HG03039 (cell line): ENCODE measurements around the gene GSC2.

ENCODE experiments used
- ATAC-seq: cut with Tn5 transposase; IDR thresholded peaks from one replicate; pipeline ENCODE4 v1.9.1; 2021; ENCODE audit warnings: mild to moderate bottlenecking, moderate library complexity; ENCODE audit not compliant: unreplicated experiment

Gene GSC2

GRCh38 chr22:19178657-19179496 is 28.8 kb upstream of the GSC2 start, which contains the start of gene SLC25A1:
TSS of gene SLC25A1 (minus strand) at chr22:19178736. CDS start at chr22:19178673, 63 bp downstream.
- peak; percentile 48 for ATAC-seq

- ATAC-seq = peak; percentile 30
Observed at GRCh38 chr22:19178065-19178656, 28.1 kb upstream of the GSC2 start.

GRCh38 chr22:19177164-19178064 is 27.3 kb upstream of the GSC2 start:
- no peak for ATAC-seq

GRCh38 chr22:19176732-19177131 is 26.6 kb upstream of the GSC2 start:
- no peak for ATAC-seq

- ATAC-seq = no peak
Observed at GRCh38 chr22:19176175-19176643, 26.1 kb upstream of the GSC2 start.

DNA sequence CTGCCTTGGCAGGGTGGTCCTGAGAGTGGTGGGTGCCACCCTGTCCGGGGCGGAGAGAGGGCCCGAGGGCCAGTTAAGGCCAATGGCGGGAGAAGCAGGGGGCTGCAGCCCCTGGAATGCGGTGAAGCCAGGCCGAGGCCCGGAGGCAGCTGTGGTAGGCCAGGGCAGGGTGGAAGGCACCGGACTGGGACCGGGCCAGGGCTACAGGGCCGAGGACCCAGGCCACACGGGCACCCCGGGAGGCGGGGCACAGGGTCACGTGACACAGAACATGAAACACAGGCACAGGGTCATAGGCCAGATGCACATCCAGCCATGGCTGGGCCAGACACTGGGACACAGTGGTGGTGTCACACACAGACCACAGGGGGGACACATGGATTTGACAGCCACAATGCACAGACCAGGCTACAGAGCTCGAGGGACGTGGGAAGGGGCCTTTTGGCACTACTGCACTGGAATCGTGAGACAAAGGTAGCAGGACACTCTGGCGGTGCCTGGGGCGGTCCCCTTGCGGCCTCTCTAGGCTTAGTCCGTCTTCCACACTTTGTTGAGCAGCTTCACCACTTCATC is 25.6 kb upstream of the GSC2 start:
- no peak for ATAC-seq

GRCh38 chr22:19175026-19175601 is 25.0 kb upstream of the GSC2 start:
- no peak for ATAC-seq

GRCh38 chr22:19174106-19175025 is 24.3 kb upstream of the GSC2 start:
- ATAC-seq = no peak

DNA sequence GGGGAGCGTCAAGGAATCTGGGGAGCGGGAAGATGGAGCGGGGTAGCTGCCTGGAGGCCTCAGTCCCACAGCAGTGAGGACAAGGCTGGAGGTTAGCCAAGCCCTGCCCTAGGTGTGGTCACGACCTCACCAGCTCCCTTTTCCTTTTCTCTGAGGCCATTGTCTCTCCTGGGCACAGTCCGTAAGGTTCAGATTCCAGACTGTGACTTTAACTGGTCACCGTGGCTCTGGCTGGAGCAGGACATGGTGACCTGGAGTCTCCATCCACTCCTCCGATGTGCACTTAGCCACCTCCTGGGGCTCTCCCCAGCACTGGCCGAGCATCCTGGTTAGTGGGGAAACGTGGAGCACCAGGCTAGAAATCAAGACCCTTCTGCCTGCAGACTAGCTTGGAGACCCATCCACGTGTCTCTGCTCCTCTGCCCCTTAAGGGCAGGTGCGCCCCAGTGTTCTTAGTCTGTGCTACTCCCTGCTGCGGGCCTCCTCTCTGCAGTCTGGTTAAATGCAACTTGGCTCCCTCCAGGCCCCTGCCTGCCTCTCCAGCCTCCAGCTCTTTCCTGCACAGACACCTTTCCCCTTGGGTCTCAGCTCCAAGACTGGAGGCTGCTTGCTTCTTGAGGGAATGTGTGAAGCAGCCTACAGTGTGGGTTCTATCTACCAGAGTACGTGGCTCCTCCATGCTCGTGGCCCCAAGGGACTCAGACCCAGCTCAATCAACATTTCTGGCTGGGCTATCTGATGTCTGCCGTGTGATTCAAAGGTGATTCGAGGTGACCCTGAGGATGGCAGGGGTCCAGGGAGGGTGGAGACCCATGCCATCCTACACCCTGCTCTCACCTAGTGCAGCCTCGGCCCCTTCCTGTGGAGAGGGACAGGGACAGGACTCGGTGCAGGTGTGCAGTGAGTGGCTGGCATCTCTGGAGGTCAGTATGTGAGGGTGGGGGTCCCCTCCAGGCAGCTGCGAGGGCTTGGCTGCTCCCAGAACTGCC is 23.2 kb upstream of the GSC2 start:
- ATAC-seq = no peak

- ATAC-seq = no peak
Observed at GRCh38 chr22:19172213-19173046, 22.3 kb upstream of the GSC2 start.

- ATAC-seq = no peak
Observed at GRCh38 chr22:19169947-19170318, 19.8 kb upstream of the GSC2 start.

GRCh38 chr22:19169002-19169946 is 19.2 kb upstream of the GSC2 start:
- no peak for ATAC-seq

DNA sequence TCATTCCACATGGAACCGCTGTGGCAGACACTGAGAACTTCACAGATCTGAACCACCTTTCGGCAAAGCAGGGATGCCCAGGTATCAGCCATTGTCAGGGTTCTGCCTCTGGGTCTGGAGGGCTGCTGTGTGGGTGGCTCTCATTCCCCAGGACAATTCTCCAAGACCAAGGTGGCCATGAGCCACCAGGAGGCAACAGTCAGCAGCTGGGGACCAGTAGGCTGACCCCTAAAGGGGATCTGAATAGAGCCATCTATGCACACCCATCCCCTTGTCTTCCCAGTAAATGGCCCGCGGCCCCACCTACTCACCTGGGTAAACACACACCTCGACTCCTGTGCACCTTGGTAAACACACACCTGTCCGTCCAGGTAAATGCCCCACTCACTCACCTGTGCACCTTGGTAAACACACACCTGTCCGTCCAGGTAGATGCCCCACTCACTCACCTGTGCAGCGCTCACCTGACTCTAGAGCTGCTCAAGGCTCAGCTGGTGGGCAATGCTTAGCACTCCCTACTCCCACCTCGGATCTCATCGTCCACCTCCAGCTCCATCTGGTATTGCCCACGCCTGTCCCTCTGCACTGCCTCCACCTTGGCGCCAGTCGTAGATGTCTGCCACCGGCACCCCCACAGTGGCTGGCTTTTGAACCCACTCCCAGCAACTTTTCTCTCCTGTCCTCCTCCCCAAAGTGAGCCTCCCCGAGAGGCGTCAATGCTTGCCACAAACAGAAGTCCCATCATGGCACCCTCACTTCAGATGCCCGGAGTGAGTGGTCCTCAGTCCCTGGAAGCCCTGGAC is 18.2 kb upstream of the GSC2 start:
- no peak for ATAC-seq

- ATAC-seq = no peak
Observed at GRCh38 chr22:19167106-19167869, 17.2 kb upstream of the GSC2 start.

DNA sequence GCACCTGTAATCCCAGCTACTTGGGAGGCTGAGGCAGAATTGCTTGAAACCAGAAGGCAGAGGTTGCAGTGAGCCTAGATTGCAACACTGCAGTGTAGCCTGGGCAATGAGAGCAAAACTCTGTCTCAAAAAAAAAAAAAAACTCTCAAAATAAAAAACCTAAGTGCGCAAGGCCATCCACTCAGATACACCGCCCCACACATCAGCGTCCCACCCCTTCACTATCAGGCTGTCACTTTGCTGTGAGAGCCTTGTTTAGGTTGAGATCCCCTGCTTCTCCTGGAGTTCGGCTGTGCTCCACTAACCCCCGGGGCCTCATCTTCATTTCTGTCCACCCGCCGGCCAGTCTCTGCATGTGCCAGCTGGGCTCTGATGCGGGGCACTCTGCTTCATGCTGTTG is 16.3 kb upstream of the GSC2 start:
- ATAC-seq = no peak
